Activated CD8-positive, alpha-beta memory T cell treated with anti-CD3 and anti-CD28 coated beads, Interleukin-2, amount 50 U/mL, for 4 hours (primary cell): ENCODE measurements around the gene RCE1.
"Not testable (repeated sequence)": the region's sequence is repeated elsewhere in the genome, so short reads cannot be mapped to it uniquely, and the experiment has no call there.

ENCODE experiments used
- DNase-seq: peaks from one replicate; pipeline ENCODE4 v3.0.0-alpha.2; 2020

The RCE1 gene

GRCh38 chr11:66842896-66843775 is at the start of gene RCE1:
RCE1 (plus strand) TSS chr11:66843441; CDS start chr11:66843456, 15 bp downstream.
- DNase-seq, result peak; percentile 89

- DNase-seq, result not testable (repeated sequence)
These were observed 43.4 kb upstream of the RCE1 start for GRCh38 chr11:66799815-66800214.

GRCh38 chr11:66800720-66801428 is 42.4 kb upstream of the RCE1 start:
- DNase-seq, result no peak

- no peak for DNase-seq
These were observed 33.6 kb upstream of the RCE1 start for GRCh38 chr11:66809592-66809991.

GRCh38 chr11:66810576-66811185 is 32.6 kb upstream of the RCE1 start:
- DNase-seq, result no peak

- no peak for DNase-seq
These were observed 28.6 kb upstream of the RCE1 start for GRCh38 chr11:66814678-66815077.

GRCh38 chr11:66815646-66816045 is 27.6 kb upstream of the RCE1 start:
- no peak for DNase-seq

- DNase-seq, result no peak
These were observed 24.8 kb upstream of the RCE1 start for GRCh38 chr11:66818231-66818955.

- DNase-seq, result no peak
These were observed 22.9 kb upstream of the RCE1 start for GRCh38 chr11:66820381-66820780.

GRCh38 chr11:66820901-66821300 is 22.3 kb upstream of the RCE1 start:
- DNase-seq, result no peak

GRCh38 chr11:66823700-66824099 is 19.5 kb upstream of the RCE1 start:
- no peak for DNase-seq

- DNase-seq, result not testable (repeated sequence)
These were observed 18.7 kb upstream of the RCE1 start for GRCh38 chr11:66824573-66824972.

GRCh38 chr11:66834539-66834845 is 8.7 kb upstream of the RCE1 start:
- DNase-seq, result no peak

GRCh38 chr11:66834943-66835342 is 8.3 kb upstream of the RCE1 start:
- no peak for DNase-seq

GRCh38 chr11:66835768-66836405 is 7.4 kb upstream of the RCE1 start:
- no peak for DNase-seq

- no peak for DNase-seq
These were observed 2.7 kb upstream of the RCE1 start for GRCh38 chr11:66840317-66841091.

GRCh38 chr11:66841861-66842260 is 1.4 kb upstream of the RCE1 start:
- DNase-seq, result no peak

GRCh38 chr11:66842501-66842895 is 743 bp upstream of the RCE1 start:
- peak; percentile 13 for DNase-seq

- no peak for DNase-seq
These were observed 695 bp downstream of the RCE1 start for GRCh38 chr11:66843776-66844495.

- DNase-seq, result peak; percentile 16
These were observed 1.4 kb downstream of the RCE1 start for GRCh38 chr11:66844496-66845142.
